WTC11 (cell line): Measurements from ENCODE around the gene TMEM86A.

Source experiments
- CBFB ChIP-seq: sonication (generic); formaldehyde crosslinking; IDR thresholded peaks from 2 replicates; pipeline ENCODE4 v1.8.1; 2022; ENCODE audit warnings: mild to moderate bottlenecking, low read depth, missing genetic modification reagents
- CTCF ChIP-seq: fragments of 200-600 bp; IDR thresholded peaks from 2 replicates; pipeline ENCODE4 v1.8.0; 2022; ENCODE audit warnings: antibody characterized with exemption

- TF ChIP-seq CBFB (CRISPR knock-in tag) (no peak), CTCF (no peak)
These were observed 28.9 kb upstream of the TMEM86A start for GRCh38 chr11:18669711-18670110.
